PC-3 (cell line): ENCODE data around the gene SH2B3. TPM values are rescaled to one million over a fixed set of nuclear protein-coding genes. Genes with fewer than 3 reads are reported as not detected.
A peak's percentile ranks its signal among the peaks of the same experiment; 100 is the strongest.

Experiments
- ATAC-seq: fragments of 200-7000 bp; cut with Tn5 transposase; 2 replicates; pipeline ENCODE4 v1.9.1; 2020; ENCODE audit warnings: mild to moderate bottlenecking, moderate library complexity
- BruUV-seq: library from RNA; stranded (reverse); fragments of 400-500 nt; replicated peaks from 2 replicates; lab custom pipeline; 2021; lab: Mats Ljungman, UMichigan
- CTCF ChIA-PET: fragments of 300-600 bp; sonication (Branson Sonifier 250); formaldehyde crosslinking; loops from one replicate; lab custom pipeline; 2022; ENCODE audit warnings: antibody characterized with exemption; lab: Charles Lee
- POLR2A ChIA-PET: fragments of 300-600 bp; sonication (Branson Sonifier 250); formaldehyde crosslinking; loops from one replicate; lab custom pipeline; 2022; ENCODE audit warnings: antibody characterized with exemption; ENCODE audit not compliant: unreplicated experiment; lab: Charles Lee
- DNase-seq: peaks from one replicate; pipeline ENCODE4 v3.0.0-alpha.2; 2015
- H2AFZ ChIP-seq: fragments of 300-600 bp; sonication (generic); 2 replicates; pipeline ENCODE4 v1.6.0; 2016; ENCODE audit warnings: antibody characterized with exemption, low read length
- H3F3A ChIP-seq: fragments of 300-600 bp; sonication (generic); one replicate; pipeline ENCODE4 v1.6.0; 2017; ENCODE audit warnings: antibody characterized with exemption, low read length, control low read depth, mild to moderate bottlenecking; ENCODE audit not compliant: unreplicated experiment
- H3K27ac ChIP-seq: fragments of 300-600 bp; sonication (generic); 2 replicates; pipeline ENCODE4 v1.5.1; 2016; ENCODE audit warnings: mild to moderate bottlenecking, low read length
- H3K27me3 ChIP-seq: fragments of 300-600 bp; sonication (generic); 2 replicates; pipeline ENCODE4 v1.6.1; 2016; ENCODE audit warnings: low read length, mixed read lengths
- H3K36me3 ChIP-seq: fragments of 300-600 bp; sonication (generic); 2 replicates; pipeline ENCODE4 v1.6.1; 2016; ENCODE audit warnings: low read depth, mixed run types, low read length, mixed read lengths
- H3K4me1 ChIP-seq: fragments of 300-600 bp; sonication (generic); 2 replicates; pipeline ENCODE4 v1.5.1; 2016; ENCODE audit warnings: low read length; ENCODE audit not compliant: insufficient read depth
- H3K4me2 ChIP-seq: fragments of 300-600 bp; sonication (generic); 2 replicates; pipeline ENCODE4 v1.6.0; 2016; ENCODE audit warnings: low read length
- H3K4me3 ChIP-seq: fragments of 300-600 bp; sonication (generic); 2 replicates; pipeline ENCODE4 v1.5.1; 2016; ENCODE audit warnings: mild to moderate bottlenecking, low read length, mixed read lengths
- H3K79me2 ChIP-seq: fragments of 300-600 bp; sonication (generic); 2 replicates; pipeline ENCODE4 v1.6.1; 2017; ENCODE audit warnings: low read length, mixed read lengths
- H3K9ac ChIP-seq: fragments of 300-600 bp; sonication (generic); 2 replicates; pipeline ENCODE4 v1.6.0; 2016; ENCODE audit warnings: mild to moderate bottlenecking, low read length
- H3K9me2 ChIP-seq: fragments of 300-600 bp; sonication (generic); replicated peaks from 2 replicates; pipeline ENCODE4 v1.6.1; 2016; ENCODE audit warnings: mixed run types, low read length, mixed read lengths
- H3K9me3 ChIP-seq: fragments of 300-600 bp; sonication (generic); 2 replicates; pipeline ENCODE4 v1.6.1; 2016; ENCODE audit warnings: low read length, mixed read lengths
- H4K20me1 ChIP-seq: fragments of 300-600 bp; sonication (generic); 2 replicates; pipeline ENCODE4 v1.6.1; 2016; ENCODE audit warnings: low read length, mixed read lengths
- CTCF ChIP-seq: fragments of 300-600 bp; sonication (generic); conservative IDR thresholded peaks from 2 replicates; pipeline ENCODE4 v1.5.1; 2017; ENCODE audit warnings: antibody characterized with exemption, low read depth, mild to moderate bottlenecking, low read length
- EZH2 ChIP-seq: fragments of 300-600 bp; sonication (generic); IDR thresholded peaks from one replicate; pipeline ENCODE4 v1.6.1; 2017; ENCODE audit warnings: antibody characterized with exemption, mild to moderate bottlenecking, low read length; ENCODE audit not compliant: unreplicated experiment
- EZH2phosphoT487 ChIP-seq: fragments of 300-600 bp; sonication (generic); IDR thresholded peaks from 2 replicates; pipeline ENCODE4 v1.6.1; 2018; ENCODE audit warnings: mild to moderate bottlenecking, antibody characterized with exemption, low read length, borderline replicate concordance
- intact Hi-C: fragments of 100-400 bp; cut with micrococcal nuclease; formaldehyde crosslinking; loops from 2 replicates; pipeline ENCODE4 v1.9.0; 2023
- total RNA-seq: library from RNA; depleted of rRNA; stranded (reverse); fragments of >200 nt; gene quantifications from 2 replicates; pipeline ENCODE4 v1.2.3, GENCODE V29; 2014

The SH2B3 gene
- total RNA-seq, 1 experiment from 2014 or later, result 12.9 TPM

GRCh38 chr12:111424793-111425251, 19.1 kb downstream of the SH2B3 start:
- H3F3A ChIP-seq, result no peaks in the 10 kb centered on the region
- H3K4me1 ChIP-seq, result peaks cover 19% of the 10 kb centered on the region
- no peak for DNase-seq
- intact Hi-C loops, result no loop called here
- no peaks in the 10 kb centered on the region for H3K79me2 ChIP-seq
- no peak overlapping the region for H2AFZ ChIP-seq
- no peaks in the 10 kb centered on the region for H4K20me1 ChIP-seq
- POLR2A ChIA-PET, result no interaction called here
- H3K9me3 ChIP-seq, result no peaks in the 10 kb centered on the region
- H3K27me3 ChIP-seq, result no peaks in the 10 kb centered on the region
- CTCF ChIA-PET, result no interaction called here
- peaks cover 3% of the 10 kb centered on the region; the same call in 1 of the 2 replicates for H3K36me3 ChIP-seq
- no peaks in the 10 kb centered on the region for H3K9me2 ChIP-seq
- no peak overlapping the region for H3K4me2 ChIP-seq
- no peak overlapping the region for H3K9ac ChIP-seq
- 0 out of 2 replicates have a peak, but pooled peaks have one; percentile 10 for ATAC-seq
- H3K27ac ChIP-seq, result no peak overlapping the region
- no peak overlapping the region for H3K4me3 ChIP-seq
- no peak for TF ChIP-seq EZH2
- TF ChIP-seq CTCF, result peak; percentile 36; the same call in 1 of the 2 replicates
- no TSS peak for BruUV-seq

GRCh38 chr12:111425655-111426054, 19.9 kb downstream of the SH2B3 start:
- H2AFZ ChIP-seq, result no peak overlapping the region
- H3K36me3 ChIP-seq, result no peaks in the 10 kb centered on the region; the same call in 1 of the 2 replicates
- no peaks in the 10 kb centered on the region for H4K20me1 ChIP-seq
- DNase-seq, result peak; percentile 63
- TF ChIP-seq EZH2, result no peak
- TF ChIP-seq CTCF, result no peak
- TF ChIP-seq EZH2phosphoT487, result no peak
- CTCF ChIA-PET, result interaction anchor here (0.5 kb wide), 1 partner anchor 838 kb away, joined by 3 read pairs; no protein-coding TSS in a partner anchor
- H3K4me1 ChIP-seq, result peaks cover 19% of the 10 kb centered on the region
- no peaks in the 10 kb centered on the region for H3K79me2 ChIP-seq
- H3F3A ChIP-seq, result no peaks in the 10 kb centered on the region
- no peaks in the 10 kb centered on the region for H3K27me3 ChIP-seq
- H3K4me2 ChIP-seq, result peak overlapping the region; percentile 46
- ATAC-seq, result peak; percentile 74
- no peak overlapping the region for H3K9ac ChIP-seq
- H3K27ac ChIP-seq, result no peak overlapping the region
- BruUV-seq, result no TSS peak
- POLR2A ChIA-PET, result no interaction called here
- H3K9me3 ChIP-seq, result no peaks in the 10 kb centered on the region
- H3K4me3 ChIP-seq, result no peak overlapping the region
- H3K9me2 ChIP-seq, result no peaks in the 10 kb centered on the region
- intact Hi-C loops, result no loop called here

GRCh38 chr12:111426344-111427185, 20.8 kb downstream of the SH2B3 start:
- Histone ChIP-seq H3K79me2 (no peaks in the 10 kb centered on the region), H3K27me3 (no peaks in the 10 kb centered on the region), H2AFZ (no peak overlapping the region), H4K20me1 (no peaks in the 10 kb centered on the region), H3K36me3 (no peaks in the 10 kb centered on the region), H3K4me3 (no peak overlapping the region), H3K9me2 (no peaks in the 10 kb centered on the region), H3K9me3 (no peaks in the 10 kb centered on the region), H3K4me2 (peak overlapping the region; percentile 46; the same call in 1 of the 2 replicates), H3K27ac (no peak overlapping the region), H3F3A (no peaks in the 10 kb centered on the region), H3K9ac (no peak overlapping the region), H3K4me1 (peaks cover 22% of the 10 kb centered on the region)
- intact Hi-C loops, result no loop called here
- TF ChIP-seq EZH2 (no peak), CTCF (no peak), EZH2phosphoT487 (no peak)
- ChIA-PET POLR2A (no interaction called here), CTCF (no interaction called here)
- BruUV-seq, result no TSS peak
- ATAC-seq (peak; percentile 45; the same call in 1 of the 2 replicates), DNase-seq (peak; percentile 33)
